Caki2 (cell line): ENCODE measurements around the gene RFPL1. TPM values are rescaled to one million over a fixed set of nuclear protein-coding genes. Genes with fewer than 3 reads are reported as not detected.
"Not testable (repeated sequence)": the region's sequence is repeated elsewhere in the genome, so short reads cannot be mapped to it uniquely, and the experiment has no call there.

ENCODE experiments used
- DNase-seq: peaks from one replicate; pipeline ENCODE4 v3.0.0-alpha.2; 2015; ENCODE audit warnings: low read depth
- in situ Hi-C: cut with HindIII; loops from 2 replicates; pipeline ENCODE4 v1.10.0; 2016; ENCODE audit warnings: low sequenced_read_pairs, low pct_unique_long_range_greater_than_20kb, mixed read lengths
- total RNA-seq: library from RNA; depleted of rRNA; stranded (reverse); fragments of >200 nt; shearing (Covaris generic); gene quantifications from 2 replicates; pipeline ENCODE4 v1.2.3, GENCODE V29; 2014; ENCODE audit warnings: low replicate concordance; rRNA removed

RFPL1 gene
- total RNA-seq, 1 experiment from 2014 or later: not detected

DNA sequence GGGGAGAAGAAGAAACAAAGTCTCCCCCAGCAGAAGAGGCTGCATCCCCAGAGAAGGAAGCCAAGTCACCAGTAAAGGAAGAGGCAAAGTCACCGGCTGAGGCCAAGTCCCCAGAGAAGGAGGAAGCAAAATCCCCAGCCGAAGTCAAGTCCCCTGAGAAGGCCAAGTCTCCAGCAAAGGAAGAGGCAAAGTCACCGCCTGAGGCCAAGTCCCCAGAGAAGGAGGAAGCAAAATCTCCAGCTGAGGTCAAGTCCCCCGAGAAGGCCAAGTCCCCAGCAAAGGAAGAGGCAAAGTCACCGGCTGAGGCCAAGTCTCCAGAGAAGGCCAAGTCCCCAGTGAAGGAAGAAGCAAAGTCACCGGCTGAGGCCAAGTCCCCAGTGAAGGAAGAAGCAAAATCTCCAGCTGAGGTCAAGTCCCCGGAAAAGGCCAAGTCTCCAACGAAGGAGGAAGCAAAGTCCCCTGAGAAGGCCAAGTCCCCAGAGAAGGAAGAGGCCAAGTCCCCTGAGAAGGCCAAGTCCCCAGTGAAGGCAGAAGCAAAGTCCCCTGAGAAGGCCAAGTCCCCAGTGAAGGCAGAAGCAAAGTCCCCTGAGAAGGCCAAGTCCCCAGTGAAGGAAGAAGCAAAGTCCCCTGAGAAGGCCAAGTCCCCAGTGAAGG, 50.9 kb downstream of the RFPL1 start:
- in situ Hi-C loops, DNase-seq: not testable (repeated sequence)

DNA sequence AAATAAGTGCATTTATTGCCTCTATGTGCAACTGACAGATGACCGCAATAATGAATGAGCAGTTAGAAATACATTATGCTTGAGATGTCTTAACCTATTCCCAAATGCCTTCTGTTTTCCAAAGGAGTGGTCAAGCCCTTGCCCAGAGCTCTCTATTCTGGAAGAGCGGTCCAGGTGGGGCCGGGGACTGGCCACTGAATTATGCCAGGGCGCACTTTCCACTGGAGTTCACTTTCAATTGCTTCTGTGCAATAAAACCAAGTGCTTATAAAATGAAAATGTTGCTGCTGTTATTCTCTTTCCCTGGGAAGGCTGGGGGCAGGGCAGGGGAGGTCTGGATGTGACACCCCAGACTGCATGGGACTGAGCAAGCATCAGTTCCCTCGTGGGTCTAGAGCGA, 52.6 kb downstream of the RFPL1 start:
- in situ Hi-C loops: no loop called here
- DNase-seq: no peak

Other genes with a start within 250 kb of the RFPL1 start
- gene EMID1, start 232.7 kb upstream of the RFPL1 start, total RNA-seq: 0.37 and 1.6 TPM in 2 replicates
- 52.2 and 61.5 TPM in 2 replicates for gene RHBDD3, start 170.6 kb upstream of the RFPL1 start, total RNA-seq
- 172 and 173 TPM in 2 replicates for gene EWSR1, start 170.3 kb upstream of the RFPL1 start, total RNA-seq
- 18.5 and 20.8 TPM in 2 replicates for gene GAS2L1, start 131.9 kb upstream of the RFPL1 start, total RNA-seq
- not detected in 2 replicates for gene RASL10A, start 122.9 kb upstream of the RFPL1 start, total RNA-seq
- 70.2 and 102 TPM in 2 replicates for gene AP1B1, start 50.0 kb upstream of the RFPL1 start, total RNA-seq
- gene NEFH, start 41.6 kb downstream of the RFPL1 start, total RNA-seq: not detected in 2 replicates
- gene THOC5, start 115.2 kb downstream of the RFPL1 start, total RNA-seq: 75.3 and 88.4 TPM in 2 replicates
- 326 and 344 TPM in 2 replicates for gene NIPSNAP1, start 142.5 kb downstream of the RFPL1 start, total RNA-seq
- gene NF2, start 165.1 kb downstream of the RFPL1 start, total RNA-seq: 190 and 199 TPM in 2 replicates